Hepatocyte (in vitro differentiated cells): ENCODE measurements around the gene CRYBG2.

Source experiments
- EZH2 ChIP-seq: fragments of 200-600 bp; sonication (generic); IDR thresholded peaks from 2 replicates; pipeline ENCODE4 v1.6.1; 2016; ENCODE audit warnings: antibody characterized with exemption, mild to moderate bottlenecking, borderline replicate concordance
- EZH2phosphoT487 ChIP-seq: fragments of 200-600 bp; sonication (generic); IDR thresholded peaks from one replicate; pipeline ENCODE4 v1.6.1; 2018; ENCODE audit warnings: antibody characterized with exemption, mild to moderate bottlenecking, low read depth, moderate library complexity; ENCODE audit not compliant: unreplicated experiment, severe bottlenecking
- TF ChIP-seq, protein P1 (sequence below): fragments of 200-600 bp; sonication (generic); IDR thresholded peaks from 2 replicates; pipeline ENCODE4 v1.5.1; 2016; ENCODE audit warnings: antibody characterized with exemption, mild to moderate bottlenecking; ENCODE audit not compliant: poor library complexity

DNA sequence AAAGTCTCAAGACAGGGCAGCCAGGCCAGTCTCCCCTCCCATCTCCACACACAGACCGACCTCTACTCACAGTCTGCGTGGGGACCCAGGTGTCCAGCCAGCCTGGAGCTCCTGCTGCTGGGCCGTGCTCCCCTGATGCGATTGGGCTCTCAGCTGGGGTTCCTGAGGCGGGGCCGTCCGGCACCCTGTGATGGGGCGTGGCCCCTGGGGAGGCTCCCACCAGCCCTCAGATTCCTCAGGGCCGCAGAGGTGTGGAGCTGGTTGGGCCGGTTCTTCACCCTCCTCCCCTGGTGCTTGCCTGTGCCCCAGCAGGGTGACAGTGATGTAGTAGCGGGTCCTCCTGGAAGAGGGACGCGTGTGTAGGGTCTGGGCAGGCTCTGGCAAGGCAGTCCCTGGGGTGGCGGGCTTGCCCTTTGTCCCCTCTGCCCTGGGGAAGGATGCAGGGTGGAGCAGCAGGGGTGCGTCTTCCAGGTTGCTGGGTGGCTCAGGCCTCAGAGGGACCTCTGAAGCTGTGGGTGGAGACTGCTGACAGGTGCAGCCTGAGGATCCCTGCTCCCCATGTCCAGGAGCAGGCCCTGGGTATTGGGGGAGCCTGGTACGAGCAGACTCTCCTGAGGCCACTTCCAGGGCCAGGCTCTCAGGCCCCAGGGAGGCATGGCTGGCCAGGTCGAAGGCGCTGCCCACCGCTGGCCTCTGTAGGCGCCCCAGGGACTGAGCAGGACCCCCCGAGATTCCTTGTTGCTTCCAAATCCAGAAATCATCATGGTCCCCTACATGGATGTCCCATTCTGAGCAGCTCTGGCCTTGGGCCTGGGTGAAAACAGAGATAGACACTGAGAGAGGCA is at the start of gene CRYBG2:
- TF ChIP-seq, protein P1, sequence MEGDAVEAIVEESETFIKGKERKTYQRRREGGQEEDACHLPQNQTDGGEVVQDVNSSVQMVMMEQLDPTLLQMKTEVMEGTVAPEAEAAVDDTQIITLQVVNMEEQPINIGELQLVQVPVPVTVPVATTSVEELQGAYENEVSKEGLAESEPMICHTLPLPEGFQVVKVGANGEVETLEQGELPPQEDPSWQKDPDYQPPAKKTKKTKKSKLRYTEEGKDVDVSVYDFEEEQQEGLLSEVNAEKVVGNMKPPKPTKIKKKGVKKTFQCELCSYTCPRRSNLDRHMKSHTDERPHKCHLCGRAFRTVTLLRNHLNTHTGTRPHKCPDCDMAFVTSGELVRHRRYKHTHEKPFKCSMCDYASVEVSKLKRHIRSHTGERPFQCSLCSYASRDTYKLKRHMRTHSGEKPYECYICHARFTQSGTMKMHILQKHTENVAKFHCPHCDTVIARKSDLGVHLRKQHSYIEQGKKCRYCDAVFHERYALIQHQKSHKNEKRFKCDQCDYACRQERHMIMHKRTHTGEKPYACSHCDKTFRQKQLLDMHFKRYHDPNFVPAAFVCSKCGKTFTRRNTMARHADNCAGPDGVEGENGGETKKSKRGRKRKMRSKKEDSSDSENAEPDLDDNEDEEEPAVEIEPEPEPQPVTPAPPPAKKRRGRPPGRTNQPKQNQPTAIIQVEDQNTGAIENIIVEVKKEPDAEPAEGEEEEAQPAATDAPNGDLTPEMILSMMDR: no peak
- TF ChIP-seq EZH2 (no peak), EZH2phosphoT487 (no peak)
